ENCODE data around the gene KRTAP20-1. TPM values are rescaled to one million over a fixed set of nuclear protein-coding genes. Genes with fewer than 3 reads are reported as not detected.

KRTAP20-1 gene
- total RNA-seq, 1 experiment from 2014 or later: not detected

GRCh38 chr21:30582870-30583269, 33.4 kb upstream of the KRTAP20-1 start:
- DNase-seq (ENCODE audit: low spot score) (no peak), ATAC-seq (no peak)
- Mint-ChIP-seq H3K27me3 (ENCODE audit: low read depth) (no peaks in the 10 kb centered on the region), H3K9me3 (no peaks in the 10 kb centered on the region), H3K27ac (no peak overlapping the region), H3K36me3 (no peaks in the 10 kb centered on the region), H3K4me3 (no peak overlapping the region), H3K4me1 (no peaks in the 10 kb centered on the region)
- no peak for TF ChIP-seq STAT6 (CRISPR knock-in tag; conservative IDR thresholded peaks at IDR 0.05; ENCODE audit: low read depth)
- ChIA-PET POLR2A (no interaction called here), CTCF (no interaction called here)

GRCh38 chr21:30590297-30590696, 25.9 kb upstream of the KRTAP20-1 start, which contains the start of gene KRTAP22-2:
Gene KRTAP22-2 (minus strand): TSS chr21:30590397.
- Mint-ChIP-seq H3K27me3 (ENCODE audit: low read depth) (no peaks in the 10 kb centered on the region), H3K36me3 (no peaks in the 10 kb centered on the region), H3K27ac (no peak within 1 kb of the TSS), H3K4me1 (no peaks in the 10 kb centered on the region), H3K9me3 (no peaks in the 10 kb centered on the region), H3K4me3 (no peak within 1 kb of the TSS)
- no peak for TF ChIP-seq OVOL2 (CRISPR knock-in tag; IDR thresholded peaks at IDR 0.05; ENCODE audit: borderline replicate concordance)
- TF ChIP-seq JAZF1 (CRISPR knock-in tag; IDR thresholded peaks at IDR 0.05): no peak
- TF ChIP-seq JUN (CRISPR knock-in tag; IDR thresholded peaks at IDR 0.05): no peak
- TF ChIP-seq ZBTB43 (CRISPR knock-in tag; IDR thresholded peaks at IDR 0.05): no peak
- no peak for TF ChIP-seq SP1 (CRISPR knock-in tag; conservative IDR thresholded peaks at IDR 0.05)
- no peak for TF ChIP-seq ESRRA (CRISPR knock-in tag; IDR thresholded peaks at IDR 0.05; ENCODE audit: borderline replicate concordance)
- no peak for TF ChIP-seq ZNF138 (CRISPR knock-in tag; conservative IDR thresholded peaks at IDR 0.05)
- no peak for TF ChIP-seq ZNF219 (CRISPR knock-in tag; IDR thresholded peaks at IDR 0.05; ENCODE audit: borderline replicate concordance)
- no peak for TF ChIP-seq SOX15 (CRISPR knock-in tag; IDR thresholded peaks at IDR 0.05)
- TF ChIP-seq ZSCAN18 (CRISPR knock-in tag; IDR thresholded peaks at IDR 0.05): no peak
- TF ChIP-seq ZNF416 (CRISPR knock-in tag; IDR thresholded peaks at IDR 0.05): no peak
- TF ChIP-seq ERG (CRISPR knock-in tag; IDR thresholded peaks at IDR 0.05): no peak
- no peak for TF ChIP-seq ZNF121 (CRISPR knock-in tag; IDR thresholded peaks at IDR 0.05)
- no peak for TF ChIP-seq USF1 (CRISPR knock-in tag; IDR thresholded peaks at IDR 0.05)
- no peak for TF ChIP-seq EMX1 (CRISPR knock-in tag; IDR thresholded peaks at IDR 0.05)
- no peak for TF ChIP-seq GABPB1 (CRISPR knock-in tag; IDR thresholded peaks at IDR 0.05)
- ATAC-seq (no peak), DNase-seq (ENCODE audit: low spot score) (no peak)
- ChIA-PET POLR2A (no interaction called here), CTCF (no interaction called here)

- no peaks in the 10 kb centered on the region for H3K4me1 Mint-ChIP-seq
- H3K36me3 Mint-ChIP-seq: no peaks in the 10 kb centered on the region
- POLR2A ChIA-PET: no interaction called here
- H3K27ac Mint-ChIP-seq: no peak within 1 kb of the TSS
- DNase-seq (ENCODE audit: low spot score) (no peak), ATAC-seq (no peak)
- no peaks in the 10 kb centered on the region for H3K27me3 Mint-ChIP-seq (ENCODE audit: low read depth)
- CTCF ChIA-PET: no interaction called here
- no peaks in the 10 kb centered on the region for H3K9me3 Mint-ChIP-seq
- H3K4me3 Mint-ChIP-seq: no peak within 1 kb of the TSS
- TF ChIP-seq ATF1 (CRISPR knock-in tag; IDR thresholded peaks at IDR 0.05) (no peak), ZSCAN18 (CRISPR knock-in tag; IDR thresholded peaks at IDR 0.05) (no peak), GRHL2 (CRISPR knock-in tag; IDR thresholded peaks at IDR 0.05; ENCODE audit: insufficient replicate concordance, severe bottlenecking) (no peak), NFYB (CRISPR knock-in tag; conservative IDR thresholded peaks at IDR 0.05; ENCODE audit: low read depth) (no peak), ZNF281 (CRISPR knock-in tag; IDR thresholded peaks at IDR 0.05) (no peak)
Observed at GRCh38 chr21:30592140-30592539, 24.1 kb upstream of the KRTAP20-1 start, which contains the start of gene KRTAP6-3. Gene KRTAP6-3 (plus strand): TSS chr21:30592440. CDS start chr21:30592446, 6 bp downstream.

All from WTC11 (cell line).